Activated T-helper 17 cell treated with anti-CD3 and anti-CD28 coated beads, Interleukin-2, amount 50 U/mL, for 72 hours (primary cell): Measurements from ENCODE around the gene CDC14A. TPM values are rescaled to one million over a fixed set of nuclear protein-coding genes. Genes with fewer than 3 reads are reported as not detected.

Source experiments
- ATAC-seq: fragments of 150-1000 bp; cut with Tn5 transposase; replicated peaks from 2 replicates; pipeline ENCODE4 v1.10.0; 2021; ENCODE audit warnings: mild to moderate bottlenecking, moderate library complexity
- H3K27ac Mint-ChIP-seq: one replicate; pipeline ENCODE4 v1.8.0; 2022; ENCODE audit warnings: mixed read lengths
- H3K27me3 Mint-ChIP-seq: one replicate; pipeline ENCODE4 v1.8.0; 2022; ENCODE audit warnings: mixed read lengths
- H3K36me3 Mint-ChIP-seq: one replicate; pipeline ENCODE4 v1.8.0; 2022; ENCODE audit warnings: low read depth, mild to moderate bottlenecking, mixed read lengths
- H3K4me1 Mint-ChIP-seq: one replicate; pipeline ENCODE4 v1.8.0; 2022; ENCODE audit warnings: mixed read lengths
- H3K4me3 Mint-ChIP-seq: one replicate; pipeline ENCODE4 v1.8.0; 2022; ENCODE audit warnings: mild to moderate bottlenecking, mixed read lengths
- H3K9me3 Mint-ChIP-seq: one replicate; pipeline ENCODE4 v1.8.0; 2022; ENCODE audit warnings: mixed read lengths
- total RNA-seq, 2 donors: library from RNA; stranded (reverse); gene quantifications; one replicate each; pipeline ENCODE4 v1.2.3, GENCODE V29; 2022

Gene CDC14A
- total RNA-seq, 2 donors from 2014 or later = 21.0 to 31.0 TPM

GRCh38 chr1:100414693-100415497, 62.6 kb downstream of the CDC14A start:
- Mint-ChIP-seq H3K27ac (peak overlapping the region; percentile 73), H3K27me3 (no peaks in the 10 kb centered on the region), H3K9me3 (peaks cover 8% of the 10 kb centered on the region), H3K4me3 (peak overlapping the region; percentile 70), H3K36me3 (peaks cover 50% of the 10 kb centered on the region), H3K4me1 (peaks cover 63% of the 10 kb centered on the region)
- peak; percentile 60 for ATAC-seq

- Mint-ChIP-seq H3K27me3 (no peaks in the 10 kb centered on the region), H3K36me3 (peaks cover 50% of the 10 kb centered on the region), H3K4me1 (peaks cover 63% of the 10 kb centered on the region), H3K4me3 (peak overlapping the region; percentile 70), H3K27ac (peak overlapping the region; percentile 73), H3K9me3 (peaks cover 8% of the 10 kb centered on the region)
- no peak for ATAC-seq
These were observed 63.1 kb downstream of the CDC14A start for GRCh38 chr1:100415498-100415778.

- H3K4me1 Mint-ChIP-seq = peaks cover 56% of the 10 kb centered on the region
- H3K27ac Mint-ChIP-seq = peak overlapping the region; percentile 73
- no peak for ATAC-seq
- no peaks in the 10 kb centered on the region for H3K27me3 Mint-ChIP-seq
- peak overlapping the region; percentile 27 for H3K4me3 Mint-ChIP-seq
- H3K36me3 Mint-ChIP-seq = peaks cover 56% of the 10 kb centered on the region
- peaks cover 8% of the 10 kb centered on the region for H3K9me3 Mint-ChIP-seq
These were observed 66.8 kb downstream of the CDC14A start for GRCh38 chr1:100419072-100419471.

GRCh38 chr1:100422065-100422464, 69.8 kb downstream of the CDC14A start:
- Mint-ChIP-seq H3K27me3 (no peaks in the 10 kb centered on the region), H3K4me1 (peaks cover 45% of the 10 kb centered on the region), H3K4me3 (peak overlapping the region; percentile 82), H3K9me3 (peaks cover 8% of the 10 kb centered on the region), H3K27ac (peak overlapping the region; percentile 91), H3K36me3 (peaks cover 59% of the 10 kb centered on the region)
- no peak for ATAC-seq

- H3K36me3 Mint-ChIP-seq = peaks cover 48% of the 10 kb centered on the region
- H3K4me3 Mint-ChIP-seq = peak overlapping the region; percentile 82
- peaks cover 41% of the 10 kb centered on the region for H3K4me1 Mint-ChIP-seq
- no peaks in the 10 kb centered on the region for H3K9me3 Mint-ChIP-seq
- peak; percentile 69 for ATAC-seq
- H3K27ac Mint-ChIP-seq = peak overlapping the region; percentile 91
- no peaks in the 10 kb centered on the region for H3K27me3 Mint-ChIP-seq
These were observed 71.6 kb downstream of the CDC14A start for GRCh38 chr1:100423832-100424337.

GRCh38 chr1:100428160-100428559, 75.9 kb downstream of the CDC14A start:
- Mint-ChIP-seq H3K4me3 (peak overlapping the region; percentile 28), H3K4me1 (peaks cover 44% of the 10 kb centered on the region), H3K27me3 (no peaks in the 10 kb centered on the region), H3K27ac (peak overlapping the region; percentile 25), H3K36me3 (peaks cover 62% of the 10 kb centered on the region), H3K9me3 (no peaks in the 10 kb centered on the region)
- peak; percentile 80 for ATAC-seq

GRCh38 chr1:100430325-100430756, 78.0 kb downstream of the CDC14A start:
- H3K4me3 Mint-ChIP-seq = peak overlapping the region; percentile 54
- H3K4me1 Mint-ChIP-seq = peaks cover 48% of the 10 kb centered on the region
- peak overlapping the region; percentile 65 for H3K27ac Mint-ChIP-seq
- peaks cover 62% of the 10 kb centered on the region for H3K36me3 Mint-ChIP-seq
- no peak for ATAC-seq
- H3K27me3 Mint-ChIP-seq = no peaks in the 10 kb centered on the region
- H3K9me3 Mint-ChIP-seq = peaks cover 4% of the 10 kb centered on the region

- ATAC-seq = peak; percentile 4
- Mint-ChIP-seq H3K27ac (peak overlapping the region; percentile 71), H3K27me3 (no peaks in the 10 kb centered on the region), H3K4me3 (peak overlapping the region; percentile 66), H3K4me1 (peaks cover 50% of the 10 kb centered on the region), H3K36me3 (peaks cover 74% of the 10 kb centered on the region), H3K9me3 (peaks cover 4% of the 10 kb centered on the region)
These were observed 79.6 kb downstream of the CDC14A start for GRCh38 chr1:100431954-100432353.

- Mint-ChIP-seq H3K9me3 (peaks cover 4% of the 10 kb centered on the region), H3K27ac (peak overlapping the region; percentile 75), H3K27me3 (no peaks in the 10 kb centered on the region), H3K4me3 (peak overlapping the region; percentile 57), H3K36me3 (peaks cover 77% of the 10 kb centered on the region), H3K4me1 (peaks cover 44% of the 10 kb centered on the region)
- peak; percentile 51 for ATAC-seq
These were observed 81.3 kb downstream of the CDC14A start for GRCh38 chr1:100433563-100433962.

GRCh38 chr1:100434831-100435230, 82.5 kb downstream of the CDC14A start:
- Mint-ChIP-seq H3K27ac (peak overlapping the region; percentile 75), H3K9me3 (peaks cover 4% of the 10 kb centered on the region), H3K4me3 (peak overlapping the region; percentile 57), H3K36me3 (peaks cover 84% of the 10 kb centered on the region), H3K4me1 (peaks cover 53% of the 10 kb centered on the region), H3K27me3 (no peaks in the 10 kb centered on the region)
- ATAC-seq = no peak

GRCh38 chr1:100438375-100438774, 86.1 kb downstream of the CDC14A start:
- H3K36me3 Mint-ChIP-seq = peaks cover 66% of the 10 kb centered on the region
- H3K27me3 Mint-ChIP-seq = no peaks in the 10 kb centered on the region
- H3K9me3 Mint-ChIP-seq = peaks cover 4% of the 10 kb centered on the region
- H3K27ac Mint-ChIP-seq = peak overlapping the region; percentile 79
- peak overlapping the region; percentile 65 for H3K4me3 Mint-ChIP-seq
- ATAC-seq = no peak
- H3K4me1 Mint-ChIP-seq = peaks cover 46% of the 10 kb centered on the region

- no peak for ATAC-seq
- Mint-ChIP-seq H3K36me3 (peaks cover 66% of the 10 kb centered on the region), H3K4me1 (peaks cover 48% of the 10 kb centered on the region), H3K27ac (peak overlapping the region; percentile 79), H3K4me3 (peak overlapping the region; percentile 65), H3K9me3 (peaks cover 4% of the 10 kb centered on the region), H3K27me3 (no peaks in the 10 kb centered on the region)
These were observed 86.5 kb downstream of the CDC14A start for GRCh38 chr1:100438789-100439188.

- peak overlapping the region; percentile 79 for H3K27ac Mint-ChIP-seq
- peaks cover 45% of the 10 kb centered on the region for H3K4me1 Mint-ChIP-seq
- H3K36me3 Mint-ChIP-seq = peaks cover 66% of the 10 kb centered on the region
- H3K4me3 Mint-ChIP-seq = peak overlapping the region; percentile 65
- no peaks in the 10 kb centered on the region for H3K9me3 Mint-ChIP-seq
- H3K27me3 Mint-ChIP-seq = no peaks in the 10 kb centered on the region
- peak; percentile 65 for ATAC-seq
These were observed 87.9 kb downstream of the CDC14A start for GRCh38 chr1:100440075-100440809.

- no peaks in the 10 kb centered on the region for H3K9me3 Mint-ChIP-seq
- ATAC-seq = no peak
- peaks cover 48% of the 10 kb centered on the region for H3K4me1 Mint-ChIP-seq
- peak overlapping the region; percentile 65 for H3K4me3 Mint-ChIP-seq
- no peaks in the 10 kb centered on the region for H3K27me3 Mint-ChIP-seq
- peak overlapping the region; percentile 42 for H3K27ac Mint-ChIP-seq
- H3K36me3 Mint-ChIP-seq = peaks cover 66% of the 10 kb centered on the region
These were observed 88.8 kb downstream of the CDC14A start for GRCh38 chr1:100441146-100441545.
